Ovary (tissue), 9 donors: ENCODE measurements around the gene ARHGEF9. TPM values are rescaled to one million over a fixed set of nuclear protein-coding genes. Genes with fewer than 3 reads are reported as not detected.

Experiments used
- DNase-seq, 5 donors: peaks; one replicate each; pipeline ENCODE4 v3.0.0-alpha.2; 2019 to 2020
- H3K27ac ChIP-seq, 2 donors: fragments of 200-600 bp; one replicate each; pipeline versions ENCODE4 v1.5.1 to v1.8.0; 2019 to 2022
- H3K27me3 ChIP-seq: fragments of 200-600 bp; one replicate; pipeline ENCODE4 v1.8.0; 2022
- H3K36me3 ChIP-seq: fragments of 200-600 bp; sonication (generic); one replicate; pipeline ENCODE4 v1.5.1; 2019
- H3K4me1 ChIP-seq: one replicate; pipeline ENCODE4 v1.8.1; 2013; ENCODE audit warnings: mild to moderate bottlenecking, moderate library complexity; ENCODE audit not compliant: insufficient read depth
- H3K4me3 ChIP-seq: fragments of 200-600 bp; sonication (generic); one replicate; pipeline ENCODE4 v1.5.1; 2017
- H3K9me3 ChIP-seq, 2 donors: fragments of 200-600 bp in 1 of 2; sonication (generic) in 1 of 2; one replicate each; pipeline versions ENCODE4 v1.5.1 to v1.8.1; 2013 to 2019; ENCODE audit warnings: mild to moderate bottlenecking in 1 of 2, moderate library complexity in 1 of 2
- EP300 ChIP-seq: sonication (generic); formaldehyde crosslinking; IDR thresholded peaks from one replicate; pipeline ENCODE4 v1.6.1; 2017; ENCODE audit warnings: antibody characterized with exemption
- POLR2A ChIP-seq: fragments of 450-650 bp; IDR thresholded peaks from one replicate; pipeline ENCODE4 v1.6.1; 2017; ENCODE audit warnings: antibody characterized with exemption, mild to moderate bottlenecking, moderate library complexity
- WGBS, 3 donors: extraction: QIAGEN DNeasy Blood & Tissue Kit in 1 of 3; methylation state at CpG; one replicate each; pipeline versions ENCODE4 v1.1.5 to v1.1.7; 2013 to 2017; 5-methylcytosine and 5-hydroxymethylcytosine counted together
- intact Hi-C, 4 donors: fragments of 100-400 bp; cut with DNase I; formaldehyde crosslinking; loops; one replicate each; pipeline versions ENCODE4 v1.11.0 to v1.15.1; 2022 to 2023
- polyA plus RNA-seq, 2 donors: library from polyadenylated mRNA; stranded (reverse); fragments of 200-250 nt in 1 of 2; fragments of 350-450 nt in 1 of 2; fragmentation: Illumina TruSeq in 1 of 2; extraction: RNeasy Lipid Tissue Mini Kit (QIAGEN cat#74804) in 1 of 2; gene quantifications; one replicate each; pipeline ENCODE4 v1.2.3, GENCODE V29; 2013 to 2014
- total RNA-seq, 7 donors: library from RNA; depleted of rRNA in 2 of 7; stranded (reverse); fragments of >200 nt in 2 of 7; fragmentation: NEBNext Ultra II Directional in 3 of 7; extraction: Animal tissue kit (Norgen Biotek cat#: 25700) in 3 of 7; gene quantifications; one replicate each; pipeline versions ENCODE4 v1.1.0 to v1.2.4, GENCODE V29; 2016 to 2023
- TF ChIP-seq, protein P1 (sequence below), 3 donors: fragments of 450-650 bp in 2 of 3; fragments of 200-600 bp in 1 of 3; IDR thresholded peaks; one replicate each; pipeline versions ENCODE4 v1.5.1 to v1.8.0; 2016 to 2022; ENCODE audit warnings: antibody characterized with exemption in 3 of 3, mild to moderate bottlenecking in 1 of 3
- donor health status: DM: no; HTN: no; CAD: no; lungs with moderate emphysema.
- donor health status: DM: no; HTN: no; CAD: no.
- donor health status: Bipolar disorder and iron deficiency.
- donor health status: DM: yes; HTN: yes; CAD: no.
- donor health status: DM: no; HTN: no; CAD: no.
- donor health status: DM: yes; HTN: yes; CAD: no.

ARHGEF9 gene
- total and polyA plus RNA-seq, 9 donors, result 13.4 to 32.2 (median 24.1) TPM

DNA sequence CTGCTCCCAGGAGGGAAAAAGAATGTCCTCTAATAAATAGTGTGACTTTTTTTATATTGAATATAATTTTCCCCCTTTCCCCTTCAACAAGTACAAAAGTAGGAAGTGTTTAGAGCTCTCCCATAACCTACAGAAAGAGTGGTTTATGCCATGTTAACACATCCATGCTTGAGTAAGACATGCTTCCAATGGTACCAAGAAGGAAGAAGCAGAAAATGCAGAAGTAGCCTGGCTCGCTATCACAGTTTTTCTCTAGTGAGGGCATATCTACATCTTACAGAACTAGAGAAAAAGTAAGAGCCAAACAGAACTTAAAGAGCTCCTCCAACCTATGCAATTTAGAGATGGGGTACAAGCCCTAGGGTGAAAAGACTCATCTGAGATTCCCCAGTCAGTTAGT lies 82.5 kb downstream of the ARHGEF9 start:
- Histone ChIP-seq H3K4me1 (no peaks in the 10 kb centered on the region), H3K4me3 (no peak overlapping the region), H3K27ac (no peak overlapping the region), H3K36me3 (no peaks in the 10 kb centered on the region), H3K27me3 (no peaks in the 10 kb centered on the region), H3K9me3 (no peaks in the 10 kb centered on the region)
- TF ChIP-seq EP300 (no peak), POLR2A (no peak)
- TF ChIP-seq, protein P1, sequence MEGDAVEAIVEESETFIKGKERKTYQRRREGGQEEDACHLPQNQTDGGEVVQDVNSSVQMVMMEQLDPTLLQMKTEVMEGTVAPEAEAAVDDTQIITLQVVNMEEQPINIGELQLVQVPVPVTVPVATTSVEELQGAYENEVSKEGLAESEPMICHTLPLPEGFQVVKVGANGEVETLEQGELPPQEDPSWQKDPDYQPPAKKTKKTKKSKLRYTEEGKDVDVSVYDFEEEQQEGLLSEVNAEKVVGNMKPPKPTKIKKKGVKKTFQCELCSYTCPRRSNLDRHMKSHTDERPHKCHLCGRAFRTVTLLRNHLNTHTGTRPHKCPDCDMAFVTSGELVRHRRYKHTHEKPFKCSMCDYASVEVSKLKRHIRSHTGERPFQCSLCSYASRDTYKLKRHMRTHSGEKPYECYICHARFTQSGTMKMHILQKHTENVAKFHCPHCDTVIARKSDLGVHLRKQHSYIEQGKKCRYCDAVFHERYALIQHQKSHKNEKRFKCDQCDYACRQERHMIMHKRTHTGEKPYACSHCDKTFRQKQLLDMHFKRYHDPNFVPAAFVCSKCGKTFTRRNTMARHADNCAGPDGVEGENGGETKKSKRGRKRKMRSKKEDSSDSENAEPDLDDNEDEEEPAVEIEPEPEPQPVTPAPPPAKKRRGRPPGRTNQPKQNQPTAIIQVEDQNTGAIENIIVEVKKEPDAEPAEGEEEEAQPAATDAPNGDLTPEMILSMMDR (IDR thresholded peaks at IDR 0.05), result no peak
- DNase-seq, result no peak
- intact Hi-C loops, result no loop called here
- 79 to 91% (median 82%) methylated on average over 1 of the region's 1 CpG for WGBS, 3 donors

DNA sequence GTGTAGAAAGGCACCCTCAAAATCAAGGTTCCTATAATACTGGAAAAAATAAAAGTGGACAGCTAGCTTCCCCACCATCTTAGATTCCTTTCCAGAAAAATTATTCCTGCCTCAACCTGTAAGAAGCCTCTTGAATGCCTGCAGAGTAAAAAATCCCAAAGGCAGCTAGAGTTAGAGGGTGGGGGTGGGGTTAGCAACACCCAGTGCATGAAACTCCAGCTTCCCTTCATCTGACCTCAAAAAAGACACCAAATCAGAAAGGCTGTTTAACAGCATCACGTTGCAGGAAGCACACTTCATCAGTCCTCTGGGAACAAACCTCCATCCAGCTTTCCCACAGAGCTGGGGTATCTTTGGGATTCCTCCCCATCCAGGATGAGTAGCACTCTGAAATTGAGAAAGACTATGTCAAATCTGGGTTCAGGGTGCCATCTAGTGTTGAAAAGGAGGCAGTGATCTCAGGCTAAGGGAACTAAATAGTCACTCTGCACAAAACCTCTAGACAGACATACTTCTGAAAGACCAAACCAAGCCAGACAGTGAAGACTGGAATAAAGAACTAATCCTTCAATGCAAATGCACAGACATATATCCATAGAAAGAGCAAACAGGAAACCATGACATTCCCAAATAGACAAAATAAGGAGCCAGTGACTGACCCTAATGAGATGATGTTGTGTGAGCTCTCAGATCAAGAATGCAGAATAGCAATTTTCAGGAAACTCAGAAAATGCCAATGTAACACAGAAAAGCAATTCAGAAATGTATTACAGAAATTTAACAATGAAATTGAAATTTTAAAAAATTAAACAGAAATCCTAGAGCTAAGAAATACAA lies 97.9 kb downstream of the ARHGEF9 start:
- Histone ChIP-seq H3K27me3 (no peaks in the 10 kb centered on the region), H3K36me3 (no peaks in the 10 kb centered on the region), H3K4me1 (no peaks in the 10 kb centered on the region), H3K27ac (no peak overlapping the region), H3K4me3 (no peak overlapping the region), H3K9me3 (no peaks in the 10 kb centered on the region)
- WGBS, 3 donors, result 4 to 22% (median 12%) methylated on average over 1 of the region's 1 CpG
- no peak for DNase-seq
- TF ChIP-seq, protein P1 (IDR thresholded peaks at IDR 0.05), result no peak
- TF ChIP-seq POLR2A, result no peak
- no peak for TF ChIP-seq EP300
- intact Hi-C loops, result no loop called here

DNA sequence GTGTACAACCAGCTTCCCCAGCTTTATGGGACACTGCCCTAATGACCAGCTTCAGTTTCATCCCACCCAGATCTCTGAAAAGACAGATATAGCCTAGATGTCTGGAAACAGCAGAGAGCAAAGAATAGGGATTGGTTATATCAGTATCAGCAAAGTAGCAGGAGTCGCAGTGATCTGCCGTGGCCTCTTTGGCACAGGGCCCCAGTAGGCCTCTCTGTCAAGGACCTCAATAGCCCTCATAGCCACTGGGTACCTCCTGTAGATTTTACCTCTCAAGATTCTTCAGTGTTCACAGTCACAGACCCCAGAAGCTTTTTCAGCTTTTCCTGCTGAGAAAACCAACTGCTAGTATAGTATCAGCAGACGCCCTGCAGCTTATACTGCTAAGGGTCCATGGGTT lies 104.6 kb downstream of the ARHGEF9 start:
- no peak for DNase-seq
- WGBS, 3 donors, result 77 to 83% (median 80%) methylated on average over 3 of the region's 3 CpGs
- H3K27me3 ChIP-seq, result no peaks in the 10 kb centered on the region

DNA sequence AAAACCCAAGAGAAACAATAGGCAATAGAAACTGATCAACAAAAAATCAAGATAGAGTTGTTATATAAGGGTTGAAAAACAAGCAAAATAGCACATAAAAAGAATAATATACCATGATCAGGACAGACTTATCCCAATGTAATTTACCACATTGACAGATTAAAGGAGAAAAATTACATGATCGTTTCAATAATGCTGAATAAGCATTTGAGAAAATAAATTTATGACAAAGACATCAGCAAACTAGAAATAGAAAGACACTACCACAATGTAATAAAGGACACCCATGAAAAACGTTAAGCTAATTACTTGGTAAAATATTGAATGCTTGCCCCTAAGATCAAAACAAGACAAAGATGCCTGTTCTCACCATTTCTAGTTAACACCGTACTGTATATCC lies 105.6 kb downstream of the ARHGEF9 start:
- intact Hi-C loops, result no loop called here
- H3K36me3 ChIP-seq, result no peaks in the 10 kb centered on the region

More for the DNA sequence above, 104.6 kb downstream of the ARHGEF9 start:
- Histone ChIP-seq H3K9me3 (no peaks in the 10 kb centered on the region), H3K27ac (no peak overlapping the region), H3K4me3 (no peak overlapping the region), H3K4me1 (no peaks in the 10 kb centered on the region), H3K36me3 (no peaks in the 10 kb centered on the region)
- TF ChIP-seq POLR2A, result no peak
- no peak for TF ChIP-seq EP300
- TF ChIP-seq, protein P1 (IDR thresholded peaks at IDR 0.05), result no peak
- intact Hi-C loops, result no loop called here

More for the DNA sequence above, 105.6 kb downstream of the ARHGEF9 start:
- Histone ChIP-seq H3K27ac (no peak overlapping the region), H3K9me3 (no peaks in the 10 kb centered on the region), H3K27me3 (no peaks in the 10 kb centered on the region), H3K4me1 (no peaks in the 10 kb centered on the region), H3K4me3 (no peak overlapping the region)
- DNase-seq, result no peak
- 74 to 81% (median 77%) methylated on average over 3 of the region's 3 CpGs for WGBS, 3 donors
- TF ChIP-seq, protein P1 (IDR thresholded peaks at IDR 0.05), result no peak
- TF ChIP-seq EP300, result no peak
- no peak for TF ChIP-seq POLR2A
